Fibroblast of skin of right biceps (primary cell): ENCODE data around the gene TAS2R19.

Source experiments
- DNase-seq: peaks from one replicate; pipeline ENCODE4 v3.0.0-alpha.2; 2013

TAS2R19 gene

GRCh38 chr12:10986812-10987211 is 35.6 kb downstream of the TAS2R19 start, which contains the start of gene TAS2R50:
TSS of gene TAS2R50 (minus strand) at chr12:10986912. CDS start at chr12:10986860, 52 bp downstream.
- DNase-seq = no peak

- DNase-seq = no peak
These were observed 40.2 kb downstream of the TAS2R19 start for GRCh38 chr12:10982244-10982643.

- no peak for DNase-seq
These were observed 47.5 kb downstream of the TAS2R19 start for GRCh38 chr12:10974965-10975364.
